Keratinocyte (primary cell): ENCODE data around the gene CYP46A1. TPM values are rescaled to one million over a fixed set of nuclear protein-coding genes. Genes with fewer than 3 reads are reported as not detected.
A peak's percentile ranks its signal among the peaks of the same experiment; 100 is the strongest.

ENCODE experiments used
- DNase-seq: peaks from one replicate; pipeline ENCODE4 v3.0.0-alpha.2; 2011; ENCODE audit warnings: low read depth, missing footprints, low spot score
- FAIRE-seq: peaks from 2 replicates; lab custom pipeline; 2011; peaks lifted over from hg19 to GRCh38; lab: Jason Lieb, UNC
- H2AFZ ChIP-seq: 2 replicates; pipeline ENCODE4 v1.6.0; 2012; ENCODE audit warnings: low read length, control low read depth, inconsistent platforms; ENCODE audit not compliant: control insufficient read depth
- H3K27ac ChIP-seq: 2 replicates; pipeline ENCODE4 v1.5.1; 2011; ENCODE audit warnings: low read length; ENCODE audit not compliant: control insufficient read depth, insufficient read depth
- H3K27me3 ChIP-seq: 3 replicates; pipeline ENCODE4 v1.6.0; 2011; ENCODE audit warnings: low read length; ENCODE audit not compliant: control insufficient read depth, insufficient read depth; ENCODE audit errors: extremely low read depth
- H3K36me3 ChIP-seq, 2 experiments: 2 replicates in 1 of 2; 3 replicates in 1 of 2; pipeline ENCODE4 v1.5.1; 2011; ENCODE audit warnings: low read length in 2 of 2, mild to moderate bottlenecking in 1 of 2; ENCODE audit not compliant: control insufficient read depth in 2 of 2, insufficient read depth in 2 of 2; ENCODE audit errors: extremely low read depth in 1 of 2
- H3K4me1 ChIP-seq: 3 replicates; pipeline ENCODE4 v1.5.1; 2011; ENCODE audit warnings: low read length; ENCODE audit not compliant: control insufficient read depth, insufficient read depth; ENCODE audit errors: extremely low read depth
- H3K4me2 ChIP-seq: 3 replicates; pipeline ENCODE4 v1.6.0; 2011; ENCODE audit warnings: low read depth, low read length; ENCODE audit not compliant: control insufficient read depth, insufficient read depth; ENCODE audit errors: extremely low read depth
- H3K4me3 ChIP-seq, 3 experiments: fragments of 200-600 bp in 1 of 3; sonication (generic) in 1 of 3; 2 replicates in 2 of 3; 3 replicates in 1 of 3; pipeline ENCODE4 v1.5.1; 2011 to 2016; ENCODE audit warnings: low read length in 3 of 3, mild to moderate bottlenecking in 3 of 3, control low read depth in 2 of 3, inconsistent platforms in 1 of 3, low read depth in 1 of 3, mixed read lengths in 1 of 3, mixed run types in 1 of 3, moderate library complexity in 1 of 3; ENCODE audit not compliant: control insufficient read depth in 2 of 3, insufficient read depth in 2 of 3; ENCODE audit errors: extremely low read depth in 1 of 3
- H3K79me2 ChIP-seq: 2 replicates; pipeline ENCODE4 v1.6.0; 2012; ENCODE audit warnings: low read length; ENCODE audit not compliant: control insufficient read depth, insufficient read depth
- H3K9ac ChIP-seq: 3 replicates; pipeline ENCODE4 v1.6.0; 2011; ENCODE audit warnings: low read length; ENCODE audit not compliant: control insufficient read depth, insufficient read depth; ENCODE audit errors: extremely low read depth
- H3K9me1 ChIP-seq: 3 replicates; pipeline ENCODE4 v1.6.0; 2011; ENCODE audit warnings: low read length; ENCODE audit not compliant: control insufficient read depth, insufficient read depth; ENCODE audit errors: extremely low read depth
- H3K9me3 ChIP-seq: 2 replicates; pipeline ENCODE4 v1.5.1; 2012; ENCODE audit warnings: low read depth, low read length; ENCODE audit not compliant: control insufficient read depth
- H4K20me1 ChIP-seq: 3 replicates; pipeline ENCODE4 v1.6.0; 2011; ENCODE audit warnings: low read length; ENCODE audit not compliant: control insufficient read depth, insufficient read depth; ENCODE audit errors: extremely low read depth
- CTCF ChIP-seq, 3 experiments: IDR thresholded peaks in 1 of 3; conservative IDR thresholded peaks in 1 of 3; optimal IDR thresholded peaks in 1 of 3; 2 replicates in 2 of 3; 3 replicates in 1 of 3; pipeline versions ENCODE3 to v1.5.1; 2011; ENCODE audit warnings: low read length in 3 of 3, mild to moderate bottlenecking in 3 of 3, moderate library complexity in 2 of 3, control low read depth in 1 of 3, inconsistent platforms in 1 of 3; ENCODE audit not compliant: insufficient read depth in 2 of 3; ENCODE audit errors: extremely low read depth in 1 of 3
- EZH2 ChIP-seq: IDR thresholded peaks from one replicate; pipeline ENCODE4 v1.6.1; 2012; ENCODE audit warnings: inconsistent platforms, mild to moderate bottlenecking, low read length, moderate library complexity
- dilution Hi-C: fragments of 300-500 bp; cut with MboI; formaldehyde crosslinking; loops from one replicate; pipeline ENCODE4 v1.7.0; 2020; ENCODE audit warnings: low sequenced_read_pairs; ENCODE audit not compliant: extremely low pct_ligation_motif_present
- polyA plus RNA-seq, 5 experiments: library from polyadenylated mRNA; depleted of rRNA in 3 of 5; stranded (reverse) in 3 of 5; stranded (forward) in 1 of 5; unstranded in 1 of 5; fragments of >200 nt; gene quantifications; 1 replicate in 1 of 5; 2 replicates in 3 of 5; 3 replicates in 1 of 5; pipeline versions ENCODE4 v1.2.1 to v1.2.3, GENCODE V29; 2011 to 2012; ENCODE audit warnings: missing spikeins in 2 of 5, low read depth in 1 of 5, low replicate concordance in 1 of 5

Gene CYP46A1
- polyA plus RNA-seq, 1 donor (not counting 4 experiments of a cell fraction or from before 2014, with no cell fraction given): 0.01 TPM

- Histone ChIP-seq H3K9me3 (no peaks in the 10 kb centered on the region), H3K27ac (no peak overlapping the region), H4K20me1 (no peaks in the 10 kb centered on the region), H2AFZ (no peak overlapping the region), H3K9me1 (no peaks in the 10 kb centered on the region), H3K4me3 (no peak overlapping the region), H3K9ac (no peak overlapping the region), H3K27me3 (peaks cover 21% of the 10 kb centered on the region), H3K4me2 (no peak overlapping the region), H3K79me2 (no peaks in the 10 kb centered on the region), H3K36me3 (no peaks in the 10 kb centered on the region), H3K4me1 (peaks cover 24% of the 10 kb centered on the region)
- dilution Hi-C loops: no loop called here
- FAIRE-seq: no peak
- no peak for DNase-seq
- no peak for TF ChIP-seq EZH2
- no peak for TF ChIP-seq CTCF (optimal IDR thresholded peaks at IDR 0.05 in 1 of 3, IDR thresholded peaks at IDR 0.05 in 1 of 3, conservative IDR thresholded peaks at IDR 0.05 in 1 of 3; ENCODE audit: extremely low read depth in 1 of 3, insufficient read depth in 2 of 3, low read length in 3 of 3)
Observed at GRCh38 chr14:99742509-99743487, 58.7 kb downstream of the CYP46A1 start.

DNA sequence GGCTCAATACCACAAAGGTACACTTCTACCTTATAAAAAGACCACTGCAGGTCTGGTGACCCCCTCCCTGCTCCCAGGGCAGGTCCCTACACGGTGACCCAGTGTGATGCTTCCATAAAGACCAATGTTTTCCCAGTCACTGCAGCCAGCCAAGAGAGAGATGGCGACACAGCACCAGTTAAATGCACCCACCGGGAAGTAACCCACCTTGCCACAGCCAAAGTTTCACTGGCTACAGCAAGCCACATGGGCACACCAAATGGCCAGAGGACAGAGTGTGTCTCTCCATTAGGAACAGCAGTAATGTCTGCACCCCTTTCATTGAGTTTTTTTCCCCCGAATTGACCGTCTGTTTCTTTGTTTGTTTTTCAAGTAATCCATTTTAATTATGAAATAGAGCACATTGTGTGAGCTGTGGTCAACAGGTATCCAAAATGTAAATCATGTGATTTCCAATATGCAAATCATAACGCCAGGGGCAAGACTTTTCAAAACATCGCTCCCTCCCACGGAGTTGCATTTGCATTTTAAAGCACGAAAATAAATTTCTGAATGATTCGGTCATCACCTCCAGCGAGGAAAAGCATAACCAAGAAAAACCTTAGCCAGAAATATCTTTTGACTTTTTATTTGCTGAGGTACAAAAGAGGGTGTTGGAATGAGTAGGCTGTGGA is 60.2 kb downstream of the CYP46A1 start:
- Histone ChIP-seq H3K4me3 (no peak overlapping the region), H3K27ac (no peak overlapping the region), H3K79me2 (no peaks in the 10 kb centered on the region), H3K9me3 (no peaks in the 10 kb centered on the region), H3K9me1 (no peaks in the 10 kb centered on the region), H3K9ac (no peak overlapping the region), H3K4me2 (peak overlapping the region; percentile 41), H3K27me3 (peaks cover 11% of the 10 kb centered on the region), H3K36me3 (no peaks in the 10 kb centered on the region), H3K4me1 (peaks cover 24% of the 10 kb centered on the region), H4K20me1 (no peaks in the 10 kb centered on the region), H2AFZ (no peak overlapping the region)
- TF ChIP-seq EZH2: no peak
- TF ChIP-seq CTCF (optimal IDR thresholded peaks at IDR 0.05 in 1 of 3, IDR thresholded peaks at IDR 0.05 in 1 of 3, conservative IDR thresholded peaks at IDR 0.05 in 1 of 3; ENCODE audit: extremely low read depth in 1 of 3, insufficient read depth in 2 of 3, low read length in 3 of 3): peak in 1 of 3 experiments; percentile 38
- FAIRE-seq (no peak), DNase-seq (no peak)
- dilution Hi-C loops: no loop called here
